Ectodermal cell (in vitro differentiated cells): Measurements from ENCODE around the gene LRP2BP.

Experiments
- H3K27ac ChIP-seq: 2 replicates; pipeline ENCODE4 v1.7.0; 2013; ENCODE audit warnings: mild to moderate bottlenecking, low read depth, low read length; ENCODE audit not compliant: insufficient read depth, poor library complexity, severe bottlenecking
- H3K27me3 ChIP-seq: 2 replicates; pipeline ENCODE4 v1.7.0; 2013; ENCODE audit warnings: mild to moderate bottlenecking, low read length; ENCODE audit not compliant: insufficient read depth, control insufficient read depth, poor library complexity, severe bottlenecking
- H3K36me3 ChIP-seq: one replicate; pipeline ENCODE4 v1.7.0; 2013; ENCODE audit warnings: low read length; ENCODE audit not compliant: control insufficient read depth, insufficient read depth
- H3K4me1 ChIP-seq: one replicate; pipeline ENCODE4 v1.7.0; 2013; ENCODE audit warnings: low read length; ENCODE audit not compliant: control insufficient read depth, insufficient read depth
- H3K4me3 ChIP-seq: 2 replicates; pipeline ENCODE4 v1.7.0; 2013; ENCODE audit warnings: low read depth, low read length, control low read depth; ENCODE audit not compliant: insufficient read depth
- H3K9me3 ChIP-seq: 2 replicates; pipeline ENCODE4 v1.7.0; 2013; ENCODE audit warnings: mild to moderate bottlenecking, low read length, moderate library complexity; ENCODE audit not compliant: control insufficient read depth
- WGBS, 2 experiments: methylation state at CpG; one replicate each; pipeline ENCODE4 v1.1.7; 2013; ENCODE audit warnings: missing lambda C conversion rate in 2 of 2; 5-methylcytosine and 5-hydroxymethylcytosine counted together

Gene LRP2BP

GRCh38 chr4:185421366-185422124 lies 25.8 kb upstream of the LRP2BP start:
- H3K4me1 ChIP-seq, result no peaks in the 10 kb centered on the region
- WGBS, 2 experiments, result 100% methylated on average over 2 of the region's 2 CpGs
- no peaks in the 10 kb centered on the region for H3K9me3 ChIP-seq
- H3K27me3 ChIP-seq, result no peaks in the 10 kb centered on the region
- no peak overlapping the region for H3K27ac ChIP-seq
- no peak overlapping the region for H3K4me3 ChIP-seq
- peaks cover 6% of the 10 kb centered on the region for H3K36me3 ChIP-seq

GRCh38 chr4:185416955-185417354 lies 21.2 kb upstream of the LRP2BP start:
- H3K27me3 ChIP-seq, result no peaks in the 10 kb centered on the region
- H3K4me3 ChIP-seq, result no peak overlapping the region
- peaks cover 10% of the 10 kb centered on the region for H3K36me3 ChIP-seq
- no peaks in the 10 kb centered on the region for H3K9me3 ChIP-seq
- no peaks in the 10 kb centered on the region for H3K4me1 ChIP-seq
- no peak overlapping the region for H3K27ac ChIP-seq

- Histone ChIP-seq H3K9me3 (no peaks in the 10 kb centered on the region), H3K4me3 (no peak overlapping the region), H3K36me3 (peaks cover 4% of the 10 kb centered on the region), H3K27me3 (no peaks in the 10 kb centered on the region), H3K4me1 (no peaks in the 10 kb centered on the region), H3K27ac (no peak overlapping the region)
- WGBS, 2 experiments, result 95 to 96% methylated on average over 5 of the region's 5 CpGs
These were observed 16.7 kb upstream of the LRP2BP start for GRCh38 chr4:185412412-185412811.

- Histone ChIP-seq H3K9me3 (no peaks in the 10 kb centered on the region), H3K4me3 (no peak overlapping the region), H3K27ac (no peak overlapping the region), H3K4me1 (no peaks in the 10 kb centered on the region), H3K27me3 (no peaks in the 10 kb centered on the region), H3K36me3 (peaks cover 4% of the 10 kb centered on the region)
- 98 to 100% methylated on average over 3 to 4 of the region's 5 CpGs for WGBS, 2 experiments
These were observed 16.1 kb upstream of the LRP2BP start for GRCh38 chr4:185411849-185412248.

- peaks cover 4% of the 10 kb centered on the region for H3K36me3 ChIP-seq
- WGBS, 2 experiments, result 94 to 98% methylated on average over 1 of the region's 2 CpGs
- H3K9me3 ChIP-seq, result no peaks in the 10 kb centered on the region
- no peaks in the 10 kb centered on the region for H3K27me3 ChIP-seq
- H3K4me1 ChIP-seq, result no peaks in the 10 kb centered on the region
- H3K27ac ChIP-seq, result no peak overlapping the region
- no peak overlapping the region for H3K4me3 ChIP-seq
These were observed 12.7 kb upstream of the LRP2BP start for GRCh38 chr4:185408432-185408831.

GRCh38 chr4:185405296-185405999 lies 9.7 kb upstream of the LRP2BP start:
- Histone ChIP-seq H3K4me1 (no peaks in the 10 kb centered on the region), H3K27me3 (no peaks in the 10 kb centered on the region), H3K36me3 (peaks cover 11% of the 10 kb centered on the region), H3K4me3 (no peak overlapping the region), H3K27ac (no peak overlapping the region), H3K9me3 (no peaks in the 10 kb centered on the region)
- WGBS, 2 experiments, result 92 to 97% methylated on average over 4 to 6 of the region's 6 CpGs

GRCh38 chr4:185404031-185404430 lies 8.3 kb upstream of the LRP2BP start:
- WGBS, 2 experiments, result 92 to 97% methylated on average over 4 of the region's 4 CpGs
- H3K4me3 ChIP-seq, result no peak overlapping the region
- H3K9me3 ChIP-seq, result no peaks in the 10 kb centered on the region
- H3K4me1 ChIP-seq, result no peaks in the 10 kb centered on the region
- no peak overlapping the region for H3K27ac ChIP-seq
- H3K27me3 ChIP-seq, result no peaks in the 10 kb centered on the region
- peaks cover 19% of the 10 kb centered on the region for H3K36me3 ChIP-seq

- Histone ChIP-seq H3K9me3 (no peaks in the 10 kb centered on the region), H3K4me1 (peaks cover 8% of the 10 kb centered on the region), H3K27me3 (peaks cover 15% of the 10 kb centered on the region), H3K27ac (no peak overlapping the region), H3K4me3 (no peak overlapping the region), H3K36me3 (peaks cover 19% of the 10 kb centered on the region)
- 94 to 95% methylated on average over 6 to 8 of the region's 8 CpGs for WGBS, 2 experiments
These were observed 3.7 kb upstream of the LRP2BP start for GRCh38 chr4:185399466-185399865.

GRCh38 chr4:185398618-185399017 lies 2.9 kb upstream of the LRP2BP start:
- Histone ChIP-seq H3K4me3 (no peak overlapping the region), H3K27ac (no peak overlapping the region), H3K36me3 (peaks cover 19% of the 10 kb centered on the region), H3K9me3 (no peaks in the 10 kb centered on the region), H3K27me3 (peaks cover 15% of the 10 kb centered on the region), H3K4me1 (peaks cover 8% of the 10 kb centered on the region)
- 93 to 96% methylated on average over 2 of the region's 2 CpGs for WGBS, 2 experiments

- Histone ChIP-seq H3K36me3 (peaks cover 16% of the 10 kb centered on the region), H3K9me3 (no peaks in the 10 kb centered on the region), H3K27me3 (peaks cover 15% of the 10 kb centered on the region), H3K27ac (peak within 1 kb of the TSS; percentile 72), H3K4me3 (peak within 1 kb of the TSS; percentile 55), H3K4me1 (peaks cover 8% of the 10 kb centered on the region)
- whole genome bisulfite sequencing, 2 experiments, result 6 to 7% methylated on average over 38 of the region's 38 CpGs
These were observed 1.1 kb upstream of the LRP2BP start, which contains the start of gene ANKRD37 for GRCh38 chr4:185396724-185397385. TSS of gene ANKRD37 (plus strand) at chr4:185396841. CDS start at chr4:185396924, 83 bp downstream.
